DOHH2 (cell line): ENCODE measurements around the gene DAGLA.

ENCODE experiments used
- H3F3A ChIP-seq: fragments of 200-600 bp; sonication (generic), shearing (Covaris generic); 2 replicates; pipeline ENCODE4 v1.6.0; 2016; ENCODE audit warnings: antibody characterized with exemption, mild to moderate bottlenecking; ENCODE audit not compliant: control insufficient read depth, insufficient read depth
- H3K27ac ChIP-seq: fragments of 200-600 bp; sonication (generic); 2 replicates; pipeline ENCODE4 v1.5.1; 2014; ENCODE audit warnings: low read depth, mild to moderate bottlenecking, low read length, moderate library complexity
- H3K27me3 ChIP-seq: fragments of 200-600 bp; sonication (generic); 2 replicates; pipeline ENCODE4 v1.6.1; 2014; ENCODE audit warnings: mild to moderate bottlenecking, low read length, mixed read lengths; ENCODE audit not compliant: control insufficient read depth
- H3K36me3 ChIP-seq: fragments of 200-600 bp; sonication (generic); 2 replicates; pipeline ENCODE4 v1.6.1; 2014; ENCODE audit warnings: mild to moderate bottlenecking, low read length, moderate library complexity, mixed read lengths; ENCODE audit not compliant: control insufficient read depth
- H3K4me1 ChIP-seq: fragments of 200-600 bp; sonication (generic); 2 replicates; pipeline ENCODE4 v1.6.1; 2014; ENCODE audit warnings: mild to moderate bottlenecking, low read length, mixed read lengths; ENCODE audit not compliant: control insufficient read depth
- H3K4me2 ChIP-seq: fragments of 200-600 bp; sonication (generic); 2 replicates; pipeline ENCODE4 v1.6.0; 2014; ENCODE audit warnings: mild to moderate bottlenecking, low read length, moderate library complexity
- H3K4me3 ChIP-seq: fragments of 200-600 bp; sonication (generic); 2 replicates; pipeline ENCODE4 v1.5.1; 2014; ENCODE audit warnings: mild to moderate bottlenecking, low read length, mixed read lengths
- H3K79me2 ChIP-seq: fragments of 200-600 bp; sonication (generic); 2 replicates; pipeline ENCODE4 v1.6.1; 2014; ENCODE audit warnings: mild to moderate bottlenecking, low read length, mixed read lengths; ENCODE audit not compliant: control insufficient read depth
- H3K9me2 ChIP-seq: fragments of 200-600 bp; sonication (generic); replicated peaks from 2 replicates; pipeline ENCODE4 v1.6.1; 2014; ENCODE audit warnings: mild to moderate bottlenecking, low read length, mixed read lengths; ENCODE audit not compliant: control insufficient read depth
- H3K9me3 ChIP-seq: fragments of 200-600 bp; sonication (generic); 2 replicates; pipeline ENCODE4 v1.6.1; 2014; ENCODE audit warnings: antibody characterized with exemption, low read length, mixed read lengths; ENCODE audit not compliant: control insufficient read depth, insufficient read depth
- H4K20me1 ChIP-seq: fragments of 200-600 bp; sonication (generic); 2 replicates; pipeline ENCODE4 v1.6.0; 2014; ENCODE audit warnings: low read depth, mild to moderate bottlenecking, antibody characterized with exemption, low read length, moderate library complexity; ENCODE audit not compliant: control insufficient read depth, insufficient read depth
- CTCF ChIP-seq: fragments of 200-600 bp; sonication (generic); IDR thresholded peaks from one replicate; pipeline ENCODE4 v1.5.1; 2014; ENCODE audit warnings: antibody characterized with exemption, mild to moderate bottlenecking, low read depth, low read length; ENCODE audit not compliant: poor library complexity, severe bottlenecking
- EZH2phosphoT487 ChIP-seq: fragments of 200-600 bp; sonication (generic); IDR thresholded peaks from 2 replicates; pipeline ENCODE4 v1.6.1; 2017; ENCODE audit warnings: borderline replicate concordance, mild to moderate bottlenecking, antibody characterized with exemption, low read length, moderate library complexity, mixed read lengths

Gene DAGLA

GRCh38 chr11:61735391-61735790, 55.2 kb downstream of the DAGLA start:
- Histone ChIP-seq H3K79me2 (no peaks in the 10 kb centered on the region), H3K9me3 (no peaks in the 10 kb centered on the region), H3K4me3 (no peak overlapping the region), H3K27me3 (peaks cover 4% of the 10 kb centered on the region; the same call in 1 of the 2 replicates), H3K4me1 (no peaks in the 10 kb centered on the region), H3K4me2 (no peak overlapping the region), H4K20me1 (no peaks in the 10 kb centered on the region), H3K36me3 (no peaks in the 10 kb centered on the region), H3K9me2 (no peaks in the 10 kb centered on the region), H3F3A (no peaks in the 10 kb centered on the region), H3K27ac (no peak overlapping the region)
- TF ChIP-seq EZH2phosphoT487: no peak
- TF ChIP-seq CTCF: no peak

GRCh38 chr11:61736310-61736709, 56.1 kb downstream of the DAGLA start:
- Histone ChIP-seq H3K27ac (no peak overlapping the region), H3K27me3 (peaks cover 4% of the 10 kb centered on the region; the same call in 1 of the 2 replicates), H3K9me3 (no peaks in the 10 kb centered on the region), H3K9me2 (no peaks in the 10 kb centered on the region), H3K4me3 (no peak overlapping the region), H3K36me3 (no peaks in the 10 kb centered on the region), H4K20me1 (no peaks in the 10 kb centered on the region), H3K4me1 (no peaks in the 10 kb centered on the region), H3K4me2 (no peak overlapping the region), H3K79me2 (no peaks in the 10 kb centered on the region), H3F3A (no peaks in the 10 kb centered on the region)
- TF ChIP-seq CTCF (no peak), EZH2phosphoT487 (no peak)

- no peaks in the 10 kb centered on the region for H3K4me1 ChIP-seq
- no peak overlapping the region for H3K27ac ChIP-seq
- H3K9me3 ChIP-seq: no peaks in the 10 kb centered on the region
- H3K9me2 ChIP-seq: no peaks in the 10 kb centered on the region
- no peaks in the 10 kb centered on the region for H3F3A ChIP-seq
- peaks cover 4% of the 10 kb centered on the region; the same call in 1 of the 2 replicates for H3K27me3 ChIP-seq
- no peaks in the 10 kb centered on the region for H4K20me1 ChIP-seq
- TF ChIP-seq CTCF: peak; percentile 70
- no peak for TF ChIP-seq EZH2phosphoT487
- no peak overlapping the region for H3K4me3 ChIP-seq
- H3K79me2 ChIP-seq: no peaks in the 10 kb centered on the region
- no peaks in the 10 kb centered on the region for H3K36me3 ChIP-seq
- H3K4me2 ChIP-seq: no peak overlapping the region
Observed at GRCh38 chr11:61737131-61737530, 56.9 kb downstream of the DAGLA start.
